GM18498 (cell line): ENCODE results near the gene TMEM208.

ENCODE experiments used
- ATAC-seq: cut with Tn5 transposase; IDR thresholded peaks from one replicate; pipeline ENCODE4 v1.9.1; 2021; ENCODE audit warnings: mild to moderate bottlenecking, moderate library complexity; ENCODE audit not compliant: unreplicated experiment

The TMEM208 gene

DNA sequence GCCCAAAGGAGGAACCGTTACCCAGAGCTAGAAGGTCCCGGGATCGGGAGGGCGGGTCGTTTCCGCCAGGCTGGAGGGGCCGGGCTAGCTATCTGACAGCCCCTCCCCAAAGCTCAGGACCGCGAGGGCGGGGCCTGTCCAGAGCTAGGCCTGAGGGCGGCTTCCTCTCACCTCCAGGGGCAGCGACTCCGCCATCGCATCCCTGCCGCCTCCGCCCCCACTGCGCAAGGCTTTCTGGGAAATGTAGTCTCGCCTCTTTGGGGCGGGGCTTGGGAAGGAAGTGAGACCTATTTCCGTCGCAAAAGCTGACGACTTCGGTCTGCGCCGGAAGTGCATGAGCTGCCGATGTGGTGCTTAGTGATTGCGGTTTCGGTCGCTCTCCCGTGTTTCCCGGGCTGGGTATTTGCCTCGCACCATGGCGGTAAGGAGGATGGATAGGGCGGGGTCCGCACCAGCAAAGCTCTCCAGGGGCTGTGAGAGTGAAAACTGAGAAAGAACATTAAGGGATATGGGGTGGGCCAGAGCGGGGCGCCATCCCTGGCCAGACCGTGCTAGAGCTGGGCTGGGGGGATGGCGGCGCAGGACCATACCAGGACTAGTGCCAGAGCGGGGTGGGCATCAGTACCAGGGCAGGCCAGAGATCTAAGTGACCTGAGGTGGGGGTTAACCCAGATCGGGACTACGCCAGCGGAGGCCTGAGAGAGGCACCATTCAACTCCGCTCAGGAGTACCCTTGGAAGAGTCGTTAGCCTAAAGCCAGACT is at the start of gene TMEM208:
Gene TMEM208, plus strand, starts transcription at position 327 of the 763 bp plus-strand sequence. Its CDS starts 89 bp downstream, at position 416.
- ATAC-seq, result peak; percentile 95

DNA sequence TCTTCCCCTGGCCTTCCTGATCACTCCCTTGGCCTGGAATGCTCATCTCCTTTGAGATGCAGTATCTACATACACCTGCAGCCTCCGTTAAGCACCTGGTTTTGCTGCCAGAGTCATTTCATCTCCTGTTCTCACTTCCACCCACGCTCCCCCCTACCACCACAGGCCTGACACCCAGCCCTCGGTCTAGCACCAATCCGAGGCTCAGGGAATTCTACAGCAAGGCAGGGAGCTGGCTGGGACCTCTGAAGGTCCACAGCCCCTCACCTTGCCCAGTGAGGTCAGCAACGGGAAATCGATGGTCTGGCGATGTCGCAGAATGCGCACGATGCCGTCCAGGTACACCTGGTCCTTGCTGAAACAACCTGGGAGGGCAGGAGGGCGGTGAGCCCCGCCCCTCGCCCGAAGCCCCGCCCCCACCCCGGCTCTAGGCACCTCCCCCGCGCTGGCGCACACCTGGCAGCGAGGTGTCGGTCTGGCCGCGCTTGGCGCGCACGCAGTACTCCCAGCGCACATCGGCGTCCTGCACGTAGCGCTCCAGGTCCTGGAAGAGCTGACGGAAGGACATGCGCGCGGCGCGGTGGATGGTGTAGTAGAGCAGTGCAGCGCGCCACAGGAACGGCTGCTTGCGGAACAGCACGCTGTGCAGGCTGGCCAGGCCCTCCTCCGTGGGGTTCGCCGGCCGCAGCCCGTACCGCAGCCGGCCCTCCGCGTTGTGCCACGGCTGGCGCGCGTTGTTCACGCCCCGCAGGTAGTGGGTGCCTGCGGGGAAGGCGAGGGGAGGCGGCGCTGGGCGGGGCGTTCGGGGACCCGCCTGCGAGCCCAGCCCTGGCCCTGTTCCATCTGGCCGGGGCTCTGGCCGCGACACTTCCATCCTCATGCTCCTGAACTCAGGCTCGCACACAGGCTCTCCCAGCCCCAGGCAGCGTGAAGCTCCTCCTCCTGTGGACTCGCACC is 48.9 kb upstream of the TMEM208 start:
- ATAC-seq, result no peak

DNA sequence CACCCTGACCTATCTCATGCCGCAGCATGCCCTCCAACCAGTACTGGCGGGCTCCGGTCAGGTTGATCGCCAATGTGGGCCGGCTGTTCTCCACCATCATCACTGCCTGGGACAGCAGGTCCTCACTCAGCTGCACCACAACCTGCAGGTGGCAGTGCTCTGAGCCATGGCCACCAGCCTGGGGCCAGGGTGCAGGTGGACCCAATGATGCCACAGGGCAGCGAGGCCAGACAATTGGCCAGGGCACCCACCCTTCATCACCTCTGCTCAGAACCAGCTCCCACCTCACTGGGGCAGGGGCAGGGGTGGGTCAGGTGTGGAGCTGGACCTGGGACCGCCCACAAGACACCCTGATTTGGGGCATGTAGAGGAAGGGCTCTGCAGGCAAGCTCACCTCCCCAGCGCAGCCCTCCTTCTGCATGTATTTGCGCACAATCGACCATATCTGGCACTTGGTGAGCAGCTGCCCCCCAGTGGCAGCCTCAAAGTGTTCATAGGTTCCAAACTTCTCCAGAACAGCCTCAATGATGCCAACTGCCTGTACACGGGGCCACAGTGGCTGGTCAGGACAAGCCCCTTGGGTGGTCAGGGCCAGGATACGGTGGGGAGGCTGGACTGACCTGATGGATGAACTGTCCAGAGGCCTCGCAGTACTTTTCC is 47.4 kb upstream of the TMEM208 start:
- no peak for ATAC-seq

DNA sequence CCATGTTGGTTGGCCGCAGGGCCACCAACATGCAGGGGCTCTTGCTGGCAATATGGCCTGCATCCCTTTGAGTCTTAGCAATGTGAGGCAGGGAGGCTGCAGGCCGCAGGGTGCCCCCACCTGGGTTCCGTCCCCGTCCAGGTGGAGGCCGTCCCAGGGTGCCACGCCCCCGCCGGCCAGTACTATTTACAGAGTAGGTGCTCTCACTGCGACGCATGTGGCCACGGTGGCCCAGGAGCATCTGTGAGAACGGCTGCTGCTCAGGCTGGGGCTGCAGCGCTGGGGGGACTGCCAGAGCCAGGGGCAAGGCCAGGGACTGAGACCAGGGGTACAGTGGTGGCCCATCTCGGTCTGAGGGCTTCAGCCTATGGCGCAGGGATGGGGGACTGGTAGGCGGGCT is 46.8 kb upstream of the TMEM208 start:
- no peak for ATAC-seq

DNA sequence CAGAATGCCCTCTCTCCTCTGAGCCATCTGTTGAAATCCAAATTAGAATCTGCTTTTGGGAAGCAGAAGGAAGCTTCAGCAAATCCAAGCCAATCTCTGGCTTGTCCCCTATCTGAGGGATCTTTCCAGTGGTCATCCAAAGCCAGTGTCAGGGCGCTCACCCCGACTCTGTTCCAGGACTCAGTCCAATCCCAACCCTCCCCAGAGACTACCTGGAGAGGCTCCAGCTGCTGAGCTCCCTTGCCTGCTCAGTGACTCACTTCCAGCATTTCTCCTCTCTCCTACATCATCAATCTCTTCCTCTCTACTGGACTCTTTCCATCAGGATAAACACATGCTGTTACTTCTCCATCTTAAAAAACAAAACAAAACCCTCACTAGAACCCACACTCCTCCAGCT is 45.6 kb upstream of the TMEM208 start:
- ATAC-seq, result no peak

DNA sequence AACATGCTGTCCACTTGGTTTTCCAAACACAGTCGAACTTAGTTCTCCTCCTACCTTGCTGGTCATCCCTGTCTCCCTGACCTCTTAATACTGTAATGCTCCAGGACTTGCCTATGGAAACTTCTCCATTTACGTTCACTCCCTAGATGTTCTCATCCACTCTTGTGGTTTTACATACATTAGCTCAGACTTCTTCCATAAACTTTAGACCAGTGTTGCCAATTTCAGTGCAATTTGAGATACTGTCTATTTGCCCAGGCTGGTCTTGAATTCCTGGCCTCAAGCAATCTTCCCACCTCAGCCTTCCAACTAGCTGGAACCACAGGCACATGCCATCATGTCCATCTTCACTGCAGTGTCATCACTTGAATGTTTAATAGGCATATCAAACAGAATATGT is 44.6 kb upstream of the TMEM208 start:
- no peak for ATAC-seq

DNA sequence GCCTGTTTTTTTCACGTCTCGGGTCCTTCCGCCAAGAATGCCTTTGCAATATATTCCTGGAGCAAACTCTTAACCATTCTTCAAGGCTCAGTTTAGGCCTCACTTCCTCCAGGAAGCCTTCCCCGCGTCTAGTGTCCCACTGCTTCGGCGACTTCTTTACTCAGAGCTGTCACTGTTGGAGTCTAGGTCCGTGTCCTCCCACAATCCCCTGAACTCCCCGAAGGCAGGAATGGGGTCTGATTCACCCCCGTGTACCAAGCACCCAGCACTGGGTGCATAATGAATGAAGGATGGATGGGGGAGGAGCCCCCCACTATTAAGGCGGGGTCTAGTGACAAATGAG is 43.7 kb upstream of the TMEM208 start:
- ATAC-seq, result no peak

DNA sequence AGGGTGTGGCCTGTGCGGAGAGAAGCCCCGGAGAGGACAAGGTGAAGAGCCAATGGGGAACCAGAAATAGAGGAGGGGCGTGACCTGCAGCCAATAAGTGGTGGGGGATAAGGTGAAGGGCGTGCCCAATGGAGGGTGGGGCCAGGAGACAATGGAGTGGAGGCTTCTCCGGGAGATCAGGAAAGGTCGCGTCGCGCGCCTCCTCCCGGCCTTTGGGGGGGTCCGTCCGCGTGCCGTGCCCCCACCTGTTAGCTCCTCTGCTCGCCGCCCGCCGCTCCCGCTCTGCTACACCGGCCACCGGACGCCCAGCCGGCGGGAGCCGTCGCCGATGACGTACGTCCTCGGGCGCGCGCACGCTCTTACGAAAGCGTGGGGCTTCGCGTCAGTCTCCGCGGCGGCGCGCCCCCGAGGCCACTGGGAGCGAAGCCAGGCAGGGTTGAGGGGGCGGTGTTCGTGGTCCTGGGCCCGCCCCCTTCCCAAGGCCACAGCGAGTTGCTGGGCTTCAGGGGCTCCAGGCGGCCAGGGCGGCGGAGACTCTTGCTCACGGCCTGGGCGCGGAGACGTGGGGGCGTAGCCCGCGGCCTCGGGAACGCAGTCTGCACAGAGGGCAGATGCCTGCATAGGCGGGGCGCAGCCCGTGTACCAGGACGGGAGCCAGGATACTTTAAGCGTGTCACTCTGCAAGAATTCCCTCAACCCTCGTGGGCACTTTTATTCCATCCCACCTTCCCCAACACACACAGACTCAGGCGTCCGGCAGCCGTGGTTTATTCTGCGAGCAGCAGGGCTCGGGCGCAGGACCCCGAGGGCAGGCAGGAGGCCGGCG is 43.1 kb upstream of the TMEM208 start, which contains the start of gene MATCAP1:
Gene MATCAP1, minus strand, starts transcription at position 337 of the 826 bp plus-strand sequence. CDS start 3,353 bp downstream, outside the sequence.
- ATAC-seq, result peak; percentile 91

DNA sequence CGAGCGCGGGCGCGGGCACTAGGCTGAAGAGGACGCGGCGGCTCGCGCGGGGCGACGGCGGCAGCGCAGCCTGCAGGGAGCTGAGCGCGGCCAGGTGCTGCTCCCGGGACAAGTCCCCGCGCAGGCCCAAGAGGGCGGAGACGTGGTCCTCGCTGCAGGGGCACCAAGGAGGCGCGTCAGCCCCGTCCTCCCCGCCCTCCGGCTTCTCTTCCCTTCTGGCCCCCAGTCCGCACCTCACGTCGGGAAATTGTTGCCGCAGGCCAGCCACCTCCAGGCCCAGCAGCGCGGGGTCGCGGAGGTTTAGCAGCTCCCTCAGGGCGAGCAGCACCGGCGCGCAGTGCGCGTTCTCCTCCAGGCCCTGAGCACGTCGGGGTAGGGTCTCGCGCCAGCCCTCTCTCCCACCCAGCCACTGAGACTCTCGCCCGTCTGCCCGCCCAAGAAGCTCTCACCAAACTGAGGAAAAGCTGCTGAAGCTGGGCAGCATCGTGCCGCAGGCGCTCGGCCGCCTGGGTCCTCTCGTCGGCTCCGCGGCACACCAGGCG is 42.4 kb upstream of the TMEM208 start:
- ATAC-seq, result no peak

DNA sequence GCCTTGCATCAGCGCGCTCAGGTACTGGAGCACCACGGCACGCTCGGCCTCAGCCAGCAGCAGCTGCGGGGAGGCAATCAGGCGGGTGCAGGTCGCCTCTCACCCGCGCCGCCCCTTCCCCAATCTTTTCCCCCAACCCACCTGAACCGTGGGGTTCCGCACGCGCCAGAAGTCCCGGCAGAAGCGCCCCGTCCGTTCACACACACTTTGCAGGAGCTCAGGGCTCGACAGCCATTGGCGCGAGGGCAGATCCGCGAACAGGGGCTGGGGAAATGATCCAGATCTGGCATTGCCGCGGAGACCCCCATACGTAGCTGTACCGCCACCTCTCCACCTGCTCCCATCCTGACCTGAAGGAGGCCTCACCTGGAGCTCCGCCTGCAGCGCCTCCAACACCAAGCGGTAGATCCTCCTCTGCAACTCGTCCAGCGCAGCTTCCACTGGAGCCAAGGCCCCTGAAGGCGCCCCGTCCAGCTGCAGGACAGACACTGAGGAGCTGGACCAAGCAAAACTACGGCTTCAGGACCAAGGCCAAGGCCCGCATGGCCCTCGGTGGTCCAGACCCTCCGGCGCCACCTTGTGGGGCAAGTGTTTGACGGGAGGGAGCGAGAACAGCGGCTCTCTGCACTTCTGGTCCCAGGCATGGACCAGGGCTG is 41.8 kb upstream of the TMEM208 start:
- peak; percentile 29 for ATAC-seq

DNA sequence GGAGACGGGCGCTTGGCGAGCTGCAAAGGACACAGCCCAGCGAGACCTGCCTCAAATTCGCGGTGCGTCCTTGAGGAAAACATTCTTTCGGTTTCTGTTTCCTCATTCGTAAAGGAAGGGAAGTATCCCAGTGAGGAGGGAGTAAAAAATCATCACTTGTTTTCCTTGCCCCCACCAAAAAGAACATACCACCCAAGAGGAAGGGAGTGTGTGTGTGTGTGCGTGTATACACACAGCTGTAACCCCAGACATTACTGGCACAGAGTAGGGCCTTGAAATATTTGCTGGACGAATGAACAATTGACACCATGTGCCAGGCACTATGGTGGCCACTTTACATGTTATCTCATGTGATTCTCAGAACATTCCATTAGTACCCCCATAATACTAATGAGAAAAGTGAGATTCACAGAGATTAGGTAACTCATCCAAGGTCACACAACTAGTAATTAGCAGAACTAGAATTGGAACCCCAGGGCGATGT is 41.2 kb upstream of the TMEM208 start:
- ATAC-seq, result no peak

DNA sequence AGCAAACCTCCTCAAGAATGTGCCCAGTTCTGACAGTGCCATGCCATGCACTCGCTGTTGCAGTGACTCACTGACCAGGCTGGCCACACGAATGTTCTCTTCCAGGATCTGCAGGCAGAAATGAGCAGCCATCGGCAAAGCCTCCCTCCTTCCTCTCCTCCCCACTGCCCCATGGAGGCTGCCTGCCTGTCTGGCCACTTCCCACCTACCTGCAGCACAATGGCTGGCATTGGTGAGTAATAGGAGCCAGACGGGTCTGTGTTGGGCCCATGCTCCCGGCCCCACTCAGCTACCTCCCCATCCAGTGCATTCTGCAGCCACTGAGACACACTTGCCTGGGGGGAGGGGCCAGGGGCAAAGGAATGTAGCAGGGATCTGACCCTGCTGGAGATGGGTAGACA is 40.4 kb upstream of the TMEM208 start:
- no peak for ATAC-seq

DNA sequence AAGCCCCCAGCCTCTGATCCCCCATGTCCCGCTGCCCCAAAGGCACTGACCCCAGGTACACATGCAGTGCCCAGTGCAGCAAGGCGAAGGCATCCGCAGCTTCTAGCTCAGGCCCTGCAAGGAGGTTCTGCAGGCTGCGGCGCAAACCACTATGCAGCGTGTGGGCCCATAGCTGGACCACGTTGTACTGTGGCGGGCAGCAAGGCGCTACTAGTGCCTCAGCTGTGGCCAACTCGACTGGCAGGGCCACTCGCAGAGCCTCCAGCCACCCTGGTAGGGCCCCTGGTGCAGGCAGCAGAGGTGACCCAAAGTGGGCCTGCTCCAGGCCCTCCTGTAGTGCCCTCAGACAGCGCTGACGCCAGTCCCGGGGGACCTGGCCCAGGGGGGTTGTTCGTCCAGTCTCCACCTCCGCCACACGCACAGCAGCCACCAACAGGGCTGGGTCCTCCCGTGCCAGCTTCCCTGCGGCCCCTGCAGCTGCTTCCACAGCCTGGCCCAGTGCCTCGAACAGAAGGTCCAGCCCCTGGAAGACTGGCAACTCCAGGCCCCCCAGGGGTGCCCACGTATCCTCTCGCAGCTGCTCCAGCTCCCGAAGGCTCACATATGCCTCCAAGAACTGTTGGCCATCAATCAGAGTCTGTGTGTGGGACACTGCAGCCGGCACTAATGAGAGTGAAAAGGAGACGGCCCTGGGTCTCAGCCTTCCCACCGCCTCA is 39.6 kb upstream of the TMEM208 start:
- no peak for ATAC-seq

DNA sequence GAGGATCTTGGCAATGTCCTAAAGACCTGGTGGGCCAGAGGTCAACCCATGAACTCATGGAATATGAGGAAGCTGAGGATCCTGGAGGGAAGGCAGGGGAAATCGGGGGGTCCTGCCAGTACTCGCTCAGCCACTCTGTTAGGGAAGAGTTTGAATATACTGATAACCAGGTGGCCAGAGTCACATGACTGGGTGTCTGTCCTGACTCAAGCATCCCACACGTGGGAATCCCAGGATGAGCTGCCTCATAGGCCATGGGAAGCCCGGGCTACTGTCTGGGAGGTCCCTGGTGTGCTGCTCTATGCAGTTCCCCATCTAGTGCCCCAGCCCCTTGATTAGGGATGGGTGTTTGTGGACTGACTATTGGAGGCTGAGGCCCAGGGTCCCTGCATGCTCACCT is 38.6 kb upstream of the TMEM208 start:
- ATAC-seq, result no peak

DNA sequence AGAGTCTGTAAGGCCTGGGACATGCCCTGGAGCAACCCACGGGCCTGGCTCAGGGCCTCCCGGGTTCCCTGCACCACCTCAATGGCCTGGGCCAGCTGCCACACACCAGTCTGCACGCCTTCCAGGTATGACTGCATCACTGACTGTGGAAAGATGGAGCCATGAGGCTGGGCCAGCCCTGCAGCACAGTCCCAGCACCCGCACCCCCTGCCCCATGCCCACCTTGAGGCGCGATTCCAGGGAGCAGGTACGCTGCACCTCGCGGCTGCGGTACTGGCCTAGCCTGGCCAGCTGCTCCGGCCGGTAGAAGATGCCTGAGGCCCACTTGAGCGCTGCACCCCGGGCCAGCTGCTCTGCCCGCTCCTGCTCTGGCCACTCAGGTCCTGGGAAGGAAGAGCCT is 38.1 kb upstream of the TMEM208 start:
- no peak for ATAC-seq

DNA sequence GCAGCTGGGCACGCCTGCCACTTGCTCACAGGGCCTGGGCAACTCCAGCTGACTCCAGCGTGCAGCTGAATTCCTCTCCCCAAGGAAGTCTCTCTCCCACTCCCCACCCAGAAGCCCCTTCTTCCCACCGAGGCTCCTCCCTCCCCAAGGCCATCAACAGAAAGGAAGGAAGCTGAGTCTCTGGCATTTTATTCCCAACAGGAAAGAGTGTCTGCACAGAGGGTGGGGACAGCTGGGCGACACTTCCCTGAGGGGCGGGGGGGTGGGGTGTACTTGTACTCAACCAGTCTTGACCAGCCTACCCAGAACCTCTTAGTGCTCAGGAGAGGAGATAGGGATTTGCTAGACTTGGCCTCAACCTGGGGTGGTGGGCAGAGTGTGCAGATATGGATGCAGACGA is 36.9 kb upstream of the TMEM208 start, which contains the start of gene EXOC3L1:
Gene EXOC3L1, minus strand, starts transcription at position 96 of the 400 bp plus-strand sequence. CDS start 460 bp downstream, outside the sequence.
- no peak for ATAC-seq

DNA sequence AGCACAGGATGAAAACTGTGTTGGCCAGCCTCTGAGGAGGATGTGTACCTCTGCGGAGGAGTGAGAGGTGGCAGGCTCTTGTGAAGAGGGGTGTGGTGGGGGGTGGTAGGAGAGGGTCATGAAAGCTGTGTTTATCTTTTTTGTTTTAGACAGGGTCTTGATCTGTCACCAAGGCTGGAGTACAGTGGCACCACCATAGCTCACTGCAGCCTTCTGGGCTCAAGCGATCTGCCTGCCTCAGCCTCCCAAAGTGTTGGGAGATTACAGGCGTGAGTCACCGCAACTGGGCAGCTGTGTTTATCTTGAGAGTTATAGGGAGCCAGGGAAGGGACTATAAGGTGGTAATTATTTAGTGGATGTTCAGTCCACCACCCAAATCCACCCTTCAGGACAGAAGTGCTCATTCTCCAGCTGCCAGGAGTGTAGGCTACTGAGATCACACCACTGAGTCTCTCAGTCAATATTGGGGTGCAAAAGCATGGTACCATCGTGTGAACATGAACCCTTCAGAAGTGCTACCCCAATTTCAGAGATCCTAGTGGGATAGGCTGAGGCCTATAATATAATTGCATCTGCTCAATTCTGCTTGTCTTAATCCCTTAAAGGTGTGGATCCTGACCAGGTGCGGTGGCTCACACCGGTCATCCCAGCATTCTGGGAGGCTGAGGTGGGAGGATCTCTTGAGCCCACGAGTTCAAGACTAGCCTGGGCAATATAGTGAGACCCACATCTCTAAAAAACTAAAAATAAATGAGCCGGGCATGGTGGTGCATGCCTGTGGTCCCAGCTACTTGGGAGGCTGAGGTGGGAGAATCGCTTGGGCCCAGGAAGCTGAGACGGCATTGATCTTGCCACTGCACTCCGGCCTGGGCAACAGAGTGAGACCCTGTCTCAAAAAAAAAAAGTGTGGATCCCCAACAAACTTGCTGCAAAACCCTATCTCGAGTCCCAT is 36.2 kb upstream of the TMEM208 start:
- no peak for ATAC-seq
